CD4-positive, alpha-beta T cell treated with Interleukin-10 for 1 hour (primary cell): Measurements from ENCODE around the gene S100A14.
A peak's percentile ranks its signal among the peaks of the same experiment; 100 is the strongest.
"Not testable (repeated sequence)": the region's sequence is repeated elsewhere in the genome, so short reads cannot be mapped to it uniquely, and the experiment has no call there.

Experiments
- DNase-seq: peaks from one replicate; pipeline ENCODE4 v3.0.0-alpha.2; 2020

Gene S100A14

DNA sequence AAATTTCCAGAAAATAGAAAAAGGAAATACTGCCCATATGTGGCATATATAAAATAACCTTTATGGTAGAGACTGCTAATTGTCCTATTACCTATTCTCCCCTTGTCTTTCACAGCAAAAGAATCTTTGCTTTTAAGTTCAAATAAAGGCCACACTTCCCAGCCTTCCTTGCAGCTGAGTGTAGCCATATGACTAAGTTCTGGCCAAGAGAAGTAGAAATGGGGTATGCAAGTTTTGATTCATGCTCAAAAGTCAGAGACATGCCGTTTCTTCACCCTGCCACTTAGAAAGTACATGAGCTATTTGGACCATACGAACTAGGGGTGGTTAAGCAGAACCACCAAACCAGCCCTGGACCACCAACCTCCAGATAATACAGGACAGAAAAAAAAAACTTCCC, 32.1 kb downstream of the S100A14 start:
- DNase-seq: no peak

DNA sequence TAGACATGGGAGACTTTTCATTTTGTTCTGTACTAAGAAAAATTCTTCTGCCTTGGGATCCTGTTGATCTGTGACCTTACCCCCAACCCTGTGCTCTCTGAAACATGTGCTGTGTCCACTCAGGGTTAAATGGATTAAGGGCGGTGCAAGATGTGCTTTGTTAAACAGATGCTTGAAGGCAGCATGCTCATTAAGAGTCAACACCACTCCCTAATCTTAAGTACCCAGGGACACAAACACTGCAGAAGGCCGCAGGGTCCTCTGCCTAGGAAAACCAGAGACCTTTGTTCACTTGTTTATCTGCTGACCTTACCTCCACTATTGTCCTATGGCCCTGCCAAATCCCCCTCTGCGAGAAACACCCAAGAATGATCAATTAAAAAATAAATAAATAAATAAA, 32.6 kb downstream of the S100A14 start:
- DNase-seq: not testable (repeated sequence)

DNA sequence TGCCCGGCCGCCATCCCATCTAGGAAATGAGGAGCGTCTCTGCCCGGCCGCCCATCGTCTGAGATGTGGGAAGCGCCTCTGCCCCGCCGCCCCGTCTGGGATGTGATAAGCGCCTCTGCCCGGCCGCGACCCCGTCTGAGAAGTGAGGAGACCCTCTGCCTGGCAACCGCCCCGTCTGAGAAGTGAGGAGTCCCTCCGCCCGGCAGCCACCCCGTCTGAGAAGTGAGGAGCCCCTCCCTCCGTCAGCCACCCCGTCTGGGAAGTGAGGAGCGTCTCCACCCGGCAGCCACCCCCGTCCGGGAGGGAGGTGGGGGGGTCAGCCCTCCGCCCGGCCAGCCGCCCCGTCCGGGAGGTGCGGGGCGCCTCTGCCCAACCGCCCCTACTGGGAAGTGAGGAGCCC, 33.3 kb downstream of the S100A14 start:
- not testable (repeated sequence) for DNase-seq

DNA sequence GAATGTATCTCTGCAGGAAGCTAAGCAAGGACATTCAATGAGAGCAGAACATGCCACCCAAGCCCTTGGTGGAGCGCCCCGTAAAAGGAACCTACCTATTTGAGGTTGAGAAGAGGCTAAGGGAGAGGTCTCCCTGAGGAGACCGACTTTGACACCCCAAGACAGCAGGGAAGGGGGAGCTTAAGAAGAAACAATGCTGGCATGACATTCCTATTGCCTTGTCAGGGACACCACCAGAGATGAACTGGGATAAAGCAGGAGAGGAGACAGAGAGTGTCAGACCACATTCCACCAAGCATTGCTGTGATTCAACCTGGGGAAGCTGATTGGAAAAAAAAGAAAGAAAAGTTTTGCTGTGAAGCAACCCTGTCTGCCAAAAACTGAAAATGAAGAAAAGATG, 37.2 kb downstream of the S100A14 start:
- no peak for DNase-seq

DNA sequence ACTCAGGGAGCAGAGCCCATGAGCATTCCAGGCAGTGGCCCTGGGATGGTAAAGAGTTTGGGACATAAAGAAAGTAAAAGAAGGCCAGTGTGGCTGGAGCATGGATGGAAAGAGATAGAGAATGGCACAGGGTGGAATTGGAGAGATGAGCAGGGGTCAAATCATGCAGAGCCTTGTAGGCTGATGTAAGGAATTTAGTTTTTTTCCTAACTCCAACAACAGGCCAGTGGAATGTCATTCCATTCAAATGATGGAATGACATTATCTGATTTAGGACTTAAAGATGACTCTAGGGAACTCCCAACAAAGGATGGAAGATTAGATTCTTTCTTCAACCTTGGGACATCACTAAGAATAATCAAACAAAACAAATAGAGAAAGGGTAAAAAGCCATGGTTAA, 37.6 kb downstream of the S100A14 start:
- no peak for DNase-seq

DNA sequence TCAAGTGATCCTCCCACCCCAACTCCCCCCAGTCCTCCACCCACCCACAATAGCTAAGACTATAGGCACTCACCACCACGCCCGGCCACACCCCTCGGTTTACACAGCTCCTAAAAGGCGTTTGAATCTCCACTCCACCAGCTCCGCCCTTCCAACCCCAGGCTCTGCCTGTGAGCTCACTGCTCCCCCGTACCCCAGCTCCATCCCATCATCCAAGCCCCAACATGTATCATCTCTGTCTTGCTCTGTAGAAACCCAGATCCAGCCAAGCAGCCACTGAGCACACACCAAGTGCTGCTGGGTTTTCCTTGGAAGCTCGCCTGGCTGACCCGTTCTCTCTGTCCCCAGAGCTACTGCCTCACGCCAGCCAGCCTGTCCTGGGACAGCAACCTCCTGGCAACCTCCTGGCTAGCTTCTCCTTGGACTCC, 38.5 kb downstream of the S100A14 start:
- DNase-seq: no peak

DNA sequence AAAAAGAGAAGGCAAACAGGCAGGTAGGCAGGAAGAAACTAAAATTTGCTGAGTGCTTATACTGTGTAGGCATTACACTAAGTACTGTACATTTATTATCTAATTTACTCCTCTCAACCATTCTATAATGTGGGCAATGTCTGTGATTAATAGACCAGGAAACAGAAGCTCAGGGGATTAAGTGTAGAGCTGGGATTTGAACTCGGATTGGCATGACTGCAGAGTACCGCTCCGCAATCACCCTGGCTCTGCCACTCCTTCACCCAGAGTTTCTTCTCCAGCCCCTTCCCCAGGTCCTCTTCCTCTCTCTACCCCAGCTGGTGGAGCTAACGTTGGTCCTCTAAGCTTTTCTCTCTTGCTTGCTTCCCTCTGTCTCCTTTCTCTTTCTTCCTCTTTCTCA, 39.0 kb downstream of the S100A14 start:
- DNase-seq: no peak

DNA sequence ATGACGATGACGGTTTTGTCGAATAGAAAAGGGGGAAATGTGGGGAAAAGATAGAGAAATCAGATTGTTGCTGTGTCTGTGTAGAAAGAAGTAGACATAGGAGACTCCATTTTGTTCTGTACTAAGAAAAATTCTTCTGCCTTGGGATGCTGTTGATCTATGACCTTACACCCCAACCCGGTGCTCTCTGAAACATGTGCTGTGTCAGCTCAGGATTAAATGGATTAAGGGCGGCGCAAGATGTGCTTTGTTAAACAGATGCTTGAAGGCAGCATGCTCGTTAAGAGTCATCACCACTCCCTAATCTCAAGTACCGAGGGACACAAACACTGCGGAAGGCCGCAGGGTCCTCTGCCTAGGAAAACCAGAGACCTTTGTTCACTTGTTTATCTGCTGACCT, 40.6 kb downstream of the S100A14 start:
- not testable (repeated sequence) for DNase-seq

DNA sequence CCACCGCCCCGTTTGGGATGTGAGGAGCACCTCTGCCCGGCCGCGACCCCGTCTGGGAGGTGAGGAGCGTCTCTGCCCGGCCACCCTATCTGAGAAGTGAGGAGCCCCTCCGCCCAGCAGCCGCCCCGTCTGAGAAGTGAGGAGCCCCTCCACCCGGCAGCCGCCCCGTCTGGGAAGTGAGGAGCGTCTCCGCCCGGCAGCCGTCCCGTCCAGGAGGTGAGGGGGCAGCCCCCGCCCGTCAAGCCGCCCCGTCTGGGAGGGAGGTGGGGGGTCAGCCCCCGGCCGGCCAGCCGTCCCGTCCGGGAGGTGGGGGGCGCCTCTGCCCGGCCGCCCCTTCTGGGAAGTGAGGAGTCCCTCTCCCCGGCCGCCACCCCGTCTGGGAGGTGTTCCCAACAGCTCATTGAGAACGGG, 41.0 kb downstream of the S100A14 start:
- not testable (repeated sequence) for DNase-seq

DNA sequence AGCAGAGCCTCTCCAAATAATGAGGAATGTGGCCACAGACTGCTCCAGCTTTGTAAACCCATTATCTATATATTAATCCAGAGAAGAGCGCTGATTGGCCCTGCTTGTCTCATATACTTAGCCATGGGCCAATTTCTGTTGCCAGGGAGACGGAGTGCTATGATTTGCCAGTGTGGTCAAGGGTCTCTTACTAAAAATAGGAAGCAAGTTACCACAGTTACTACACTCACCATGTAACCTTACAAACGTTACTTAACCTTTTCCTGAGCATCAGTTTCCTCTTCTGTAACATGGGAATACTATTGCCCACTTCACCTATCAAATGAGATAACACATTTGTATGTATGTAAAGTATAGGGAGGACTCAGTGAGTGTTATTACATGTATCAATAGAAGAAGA, 42.8 kb downstream of the S100A14 start:
- no peak for DNase-seq

DNA sequence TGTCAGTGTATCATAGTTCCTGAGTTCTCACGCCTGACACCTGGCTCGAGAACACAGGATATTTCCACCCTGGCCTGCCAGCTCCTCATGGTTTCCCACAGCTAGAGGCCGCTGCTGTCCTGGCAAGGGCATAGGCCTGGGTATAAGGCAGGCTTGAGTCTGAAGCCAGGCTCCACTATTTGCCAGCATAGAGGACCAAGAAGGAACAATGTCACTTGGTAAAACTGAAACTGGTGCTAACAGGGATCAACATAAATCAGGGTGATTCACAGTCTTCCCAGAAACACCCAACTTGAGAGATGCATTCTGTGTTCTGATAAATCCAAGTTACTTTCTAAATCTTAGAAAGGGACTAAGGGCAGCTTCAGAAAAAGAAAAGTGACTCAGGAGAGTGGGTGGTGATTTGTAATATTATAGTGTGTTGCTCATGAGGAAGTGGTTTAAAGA, 43.5 kb downstream of the S100A14 start:
- peak; percentile 58 for DNase-seq

DNA sequence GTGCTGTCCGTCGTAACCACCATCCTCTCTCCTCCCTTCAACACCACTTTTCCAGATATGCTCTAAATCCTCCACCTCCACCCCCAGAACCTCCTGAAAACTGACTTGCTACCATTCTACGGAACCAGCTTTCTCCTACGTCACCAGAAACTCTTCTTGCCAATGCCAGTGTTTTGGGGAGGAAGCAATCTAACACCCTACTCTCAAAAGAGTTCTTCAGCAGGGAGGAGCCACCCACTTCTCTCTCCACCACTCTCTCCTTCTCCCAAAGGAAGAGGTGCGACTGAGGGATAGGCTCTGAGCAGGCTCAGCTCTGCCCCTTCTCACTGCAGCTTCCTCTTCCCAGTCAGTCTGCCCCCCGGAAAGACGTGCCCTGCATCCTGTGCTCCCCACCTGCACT, 44.4 kb downstream of the S100A14 start:
- DNase-seq: no peak

DNA sequence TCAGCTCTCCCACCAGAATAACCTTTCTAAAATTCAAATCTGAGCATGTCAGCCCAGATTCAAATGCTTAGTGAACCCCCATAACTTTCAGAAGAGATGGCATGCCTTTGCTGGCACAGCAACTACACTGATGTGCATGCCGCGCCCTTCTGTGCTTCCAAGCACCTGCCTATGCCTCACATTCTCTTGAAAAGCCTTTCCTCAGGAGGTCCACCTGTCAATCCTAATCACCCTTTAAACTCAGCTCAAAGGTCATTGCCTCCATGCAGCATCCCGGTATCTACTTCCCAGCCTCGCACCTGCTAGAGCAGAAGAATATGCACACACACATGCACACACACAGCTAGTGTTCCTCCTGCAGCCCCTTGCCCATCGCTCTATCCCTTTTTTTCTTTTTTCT, 45.3 kb downstream of the S100A14 start:
- DNase-seq: no peak

DNA sequence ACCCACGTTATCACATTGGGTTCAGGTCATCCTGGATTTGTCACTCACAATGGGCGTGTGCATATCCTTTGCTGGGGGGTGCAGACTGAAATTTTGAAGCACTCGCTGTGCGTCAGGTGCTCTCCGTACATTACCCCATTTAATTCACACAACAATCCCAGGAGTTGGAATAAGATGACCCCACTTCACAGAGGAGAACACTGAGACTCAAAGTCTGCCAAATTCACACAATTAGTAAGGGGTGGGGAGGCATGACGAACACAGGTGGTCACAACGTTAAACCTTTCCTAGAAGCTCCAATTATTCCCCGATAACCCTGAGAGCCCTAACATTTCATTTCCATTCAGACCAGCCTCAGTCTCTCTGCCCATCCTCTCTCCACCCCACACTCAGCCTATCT, 46.7 kb downstream of the S100A14 start:
- DNase-seq: no peak

DNA sequence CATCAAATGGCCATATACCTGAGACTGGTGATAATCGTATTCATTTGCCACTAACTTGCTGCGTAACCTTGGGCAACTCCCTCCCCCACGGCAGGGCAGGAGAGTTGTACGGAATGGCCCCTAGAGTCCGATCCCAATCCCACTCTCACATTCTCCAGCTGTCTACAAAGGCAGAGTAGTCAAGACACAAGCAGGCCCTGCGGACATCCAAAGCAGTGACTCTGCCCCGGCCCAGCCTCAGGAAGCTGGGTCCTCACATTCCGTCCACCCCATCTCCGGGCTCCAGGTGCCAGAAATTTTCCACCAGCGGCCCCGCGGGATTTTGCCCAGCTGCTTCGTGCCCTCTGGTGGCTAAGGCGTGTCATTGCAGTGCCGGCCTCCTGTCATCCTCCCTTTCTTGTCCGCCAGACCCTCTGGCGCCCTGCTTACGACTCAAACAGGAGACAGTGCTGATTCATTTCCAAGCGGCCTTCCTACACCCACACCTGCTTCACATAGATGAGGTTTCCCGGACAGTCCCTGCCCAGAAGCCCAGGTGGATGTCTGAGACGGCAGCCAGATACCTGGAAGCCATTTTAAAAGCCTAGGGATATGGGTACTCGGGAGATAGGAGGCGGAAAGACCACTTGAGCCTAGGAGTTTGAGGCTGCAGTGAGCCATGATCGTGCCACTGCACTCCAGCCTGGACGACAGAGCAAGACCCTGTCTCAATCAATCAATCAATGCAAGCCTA, 47.6 kb downstream of the S100A14 start:
- peak; percentile 84 for DNase-seq

DNA sequence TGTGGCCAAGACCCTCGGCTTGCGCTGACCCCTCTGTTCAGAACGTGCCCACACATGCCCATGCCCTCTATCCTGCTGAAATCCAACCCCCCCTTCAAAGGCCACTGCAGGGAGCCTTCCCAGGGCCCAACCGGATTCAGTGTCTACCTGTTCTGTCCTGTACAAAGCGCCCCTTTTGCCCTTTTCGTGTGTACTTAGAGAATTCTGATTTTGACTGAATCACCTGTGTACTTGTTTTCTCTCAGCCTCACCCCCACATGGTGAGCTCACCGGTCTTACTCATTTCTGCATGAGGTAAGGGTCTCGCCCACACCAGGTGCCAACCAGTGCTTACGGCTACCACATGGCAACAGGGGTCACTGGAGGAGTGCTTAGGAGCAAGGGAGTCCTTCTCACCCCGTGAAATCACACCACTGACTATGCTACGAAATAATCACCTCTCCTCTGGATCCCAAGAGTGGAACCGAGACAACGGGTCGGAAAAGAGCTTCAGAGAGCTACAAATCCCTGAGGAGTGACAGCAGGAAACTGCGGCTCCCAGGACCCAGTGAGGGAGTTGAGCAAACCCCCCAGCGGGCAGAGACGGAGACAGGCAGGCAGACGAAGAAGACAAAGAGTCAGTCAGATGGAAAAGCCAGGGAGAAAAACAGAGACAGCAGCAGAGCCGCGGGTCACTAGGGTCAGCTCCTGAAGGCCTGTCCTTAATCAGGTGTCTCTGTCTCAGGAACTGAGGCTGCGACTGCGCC, 48.3 kb downstream of the S100A14 start:
- DNase-seq: no peak

DNA sequence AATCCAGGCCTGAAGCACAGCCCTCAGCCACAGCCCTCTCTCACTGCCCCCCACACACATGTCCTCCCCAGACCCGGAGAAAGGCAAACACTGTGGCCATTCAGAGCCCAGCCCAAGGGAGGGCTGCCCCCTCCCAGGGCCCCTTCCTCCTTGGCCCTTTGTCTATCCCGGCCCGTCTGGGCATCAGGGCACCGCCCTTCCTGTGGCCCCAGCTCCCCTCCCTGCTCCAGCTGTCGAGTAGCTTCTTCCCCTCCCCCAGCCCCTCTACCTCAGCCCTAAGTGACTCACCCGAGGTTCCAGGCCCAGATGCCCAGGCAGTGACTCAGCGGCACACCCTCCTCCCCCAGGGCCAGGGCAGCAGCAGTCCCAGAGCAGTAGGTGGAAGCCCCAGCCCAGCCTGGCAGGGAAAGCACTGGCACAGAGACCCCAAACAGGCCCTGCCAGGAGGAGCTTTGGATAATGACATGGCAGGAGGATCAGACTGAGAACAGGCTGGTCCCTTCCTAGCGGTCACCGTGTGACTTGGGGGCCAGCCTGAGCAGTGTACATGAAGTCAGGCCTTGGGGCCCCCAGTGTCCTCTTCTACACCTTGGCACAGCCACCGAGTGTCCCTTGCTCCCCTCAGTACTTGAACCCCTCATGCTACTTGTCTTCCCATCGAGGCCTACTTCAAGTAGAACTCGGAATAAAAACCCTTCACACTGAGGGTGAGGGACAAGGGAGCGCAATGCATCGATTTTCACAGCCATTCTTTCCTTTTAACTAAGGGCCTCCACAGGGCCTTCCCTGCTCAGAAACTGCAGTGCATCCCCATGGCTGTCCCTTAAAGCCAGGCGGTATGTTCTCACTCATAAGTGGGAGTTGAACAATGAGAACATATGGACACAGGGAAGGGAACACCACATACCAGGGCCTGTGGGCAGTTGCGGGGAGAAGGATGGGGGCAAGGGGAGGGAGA, 49.4 kb downstream of the S100A14 start:
- peak; percentile 80 for DNase-seq

DNA sequence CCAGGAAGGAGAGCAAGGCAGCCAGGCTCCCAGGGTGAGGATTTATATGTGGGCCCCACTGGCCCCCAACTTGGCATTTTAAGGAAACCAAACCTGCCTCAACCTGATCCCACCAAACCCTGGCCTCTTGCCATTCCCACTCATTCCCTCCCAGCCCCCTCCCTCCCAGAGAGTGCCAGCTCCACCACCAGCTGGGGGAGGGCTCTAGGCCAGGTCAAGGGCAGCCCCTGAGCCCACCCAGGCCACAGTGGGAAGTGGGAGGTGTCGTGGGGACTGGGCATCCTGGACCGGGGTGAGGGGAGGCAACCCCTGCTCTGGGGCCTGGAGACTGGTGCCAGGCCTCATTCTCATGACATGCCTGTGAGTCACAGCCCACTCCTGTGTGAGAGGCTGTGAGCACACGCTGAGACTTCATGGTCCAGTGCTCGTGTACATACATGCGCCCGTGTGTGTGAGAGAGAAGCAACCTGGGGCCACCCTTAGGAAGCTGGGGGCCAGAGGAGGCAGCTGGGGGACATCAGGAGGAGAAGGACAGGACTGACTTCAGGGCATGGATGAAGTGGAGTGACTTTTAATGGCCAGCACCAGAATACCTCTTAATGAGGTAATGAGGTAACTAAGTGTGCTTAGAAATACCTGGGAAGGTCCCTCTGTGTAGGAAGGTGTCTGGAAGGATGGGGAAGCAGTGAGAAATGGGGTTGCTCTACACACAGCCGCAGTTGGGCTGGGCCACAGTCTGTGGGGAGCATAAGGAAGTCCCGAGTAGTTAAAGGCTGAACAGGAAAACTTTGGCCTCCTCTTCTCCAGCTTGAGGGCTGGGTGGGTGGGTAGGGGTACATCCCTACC, 50.4 kb downstream of the S100A14 start, which contains the start of gene S100A2:
Gene S100A2, minus strand, starts transcription at position 316 of the 846 bp plus-strand sequence. CDS start 1,967 bp downstream, outside the sequence.
- DNase-seq: peak; percentile 23
